Liver (tissue), 9 donors: Measurements from ENCODE around the gene ATXN7L3B. TPM values are rescaled to one million over a fixed set of nuclear protein-coding genes. Genes with fewer than 3 reads are reported as not detected.

Source experiments
- DNase-seq: peaks from one replicate; pipeline ENCODE4 v3.0.0-alpha.2; 2017; ENCODE audit warnings: low spot score
- H3K27ac ChIP-seq, 2 donors: one replicate each; pipeline ENCODE4 v1.7.0; 2013; ENCODE audit warnings: inconsistent platforms in 2 of 2, low read length in 2 of 2, control low read depth in 1 of 2, low read depth in 1 of 2, mild to moderate bottlenecking in 1 of 2
- H3K27me3 ChIP-seq, 4 donors: one replicate each; pipeline versions ENCODE4 v1.6.1 to v1.7.0; 2013; ENCODE audit warnings: low read length in 3 of 4, inconsistent platforms in 1 of 4, mild to moderate bottlenecking in 1 of 4, moderate library complexity in 1 of 4; ENCODE audit not compliant: control insufficient read depth in 4 of 4, insufficient read depth in 4 of 4
- H3K36me3 ChIP-seq, 4 donors: one replicate each; pipeline versions ENCODE4 v1.6.1 to v1.7.0; 2013; ENCODE audit warnings: low read length in 3 of 4, mild to moderate bottlenecking in 3 of 4, low read depth in 1 of 4, moderate library complexity in 1 of 4; ENCODE audit not compliant: control insufficient read depth in 4 of 4, insufficient read depth in 3 of 4
- H3K4me1 ChIP-seq, 4 donors: one replicate each; pipeline versions ENCODE4 v1.6.1 to v1.7.0; 2013; ENCODE audit warnings: low read length in 3 of 4, mild to moderate bottlenecking in 3 of 4, moderate library complexity in 1 of 4; ENCODE audit not compliant: control insufficient read depth in 4 of 4, insufficient read depth in 4 of 4
- H3K4me3 ChIP-seq, 3 donors: one replicate each; pipeline versions ENCODE4 v1.6.1 to v1.7.0; 2013; ENCODE audit warnings: low read length in 3 of 3, control low read depth in 1 of 3, low read depth in 1 of 3, mild to moderate bottlenecking in 1 of 3
- H3K9ac ChIP-seq, 2 donors: one replicate each; pipeline ENCODE4 v1.7.0; 2013; ENCODE audit warnings: low read length in 2 of 2, mild to moderate bottlenecking in 2 of 2, moderate library complexity in 2 of 2, control low read depth in 1 of 2, low read depth in 1 of 2
- H3K9me3 ChIP-seq, 4 donors: one replicate each; pipeline versions ENCODE4 v1.6.1 to v1.7.0; 2013; ENCODE audit warnings: low read length in 3 of 4; ENCODE audit not compliant: control insufficient read depth in 4 of 4
- EGR1 ChIP-seq, 2 donors: IDR thresholded peaks; 2 replicates each; pipeline ENCODE4 v1.6.1; 2016 to 2018; ENCODE audit warnings: antibody characterized with exemption in 2 of 2, low read depth in 2 of 2
- FOXA1 ChIP-seq: IDR thresholded peaks from 2 replicates; pipeline ENCODE4 v1.6.1; 2016; ENCODE audit warnings: antibody characterized with exemption
- FOXA2 ChIP-seq: IDR thresholded peaks from 2 replicates; pipeline ENCODE4 v1.6.1; 2016; ENCODE audit warnings: antibody characterized with exemption
- HNF4G ChIP-seq: IDR thresholded peaks from 2 replicates; pipeline ENCODE4 v1.6.1; 2016; ENCODE audit warnings: antibody characterized with exemption
- JUND ChIP-seq, 2 donors: IDR thresholded peaks; 2 replicates each; pipeline ENCODE4 v1.6.1; 2016; ENCODE audit warnings: antibody characterized with exemption in 2 of 2
- MAX ChIP-seq: IDR thresholded peaks from 2 replicates; pipeline ENCODE4 v1.6.1; 2016; ENCODE audit warnings: antibody characterized with exemption
- NR2F2 ChIP-seq: IDR thresholded peaks from 2 replicates; pipeline ENCODE4 v1.6.1; 2016; ENCODE audit warnings: antibody characterized with exemption
- RAD21 ChIP-seq, 2 donors: IDR thresholded peaks; 2 replicates each; pipeline ENCODE4 v1.6.1; 2016; ENCODE audit warnings: antibody characterized with exemption in 2 of 2, mild to moderate bottlenecking in 2 of 2
- REST ChIP-seq: IDR thresholded peaks from 2 replicates; pipeline ENCODE4 v1.6.1; 2016; ENCODE audit warnings: antibody characterized with exemption, mild to moderate bottlenecking
- RXRA ChIP-seq, 2 donors: IDR thresholded peaks; 2 replicates each; pipeline ENCODE4 v1.6.1; 2017 to 2018; ENCODE audit warnings: antibody characterized with exemption in 2 of 2, mild to moderate bottlenecking in 1 of 2
- SP1 ChIP-seq: IDR thresholded peaks from 2 replicates; pipeline ENCODE4 v1.6.1; 2018; ENCODE audit warnings: antibody characterized with exemption, mild to moderate bottlenecking
- YY1 ChIP-seq: IDR thresholded peaks from 2 replicates; pipeline ENCODE4 v1.6.1; 2016; ENCODE audit warnings: antibody characterized with exemption, mild to moderate bottlenecking
- WGBS: extraction: QIAGEN DNeasy Blood & Tissue Kit; methylation state at CpG from one replicate; pipeline ENCODE4 v1.1.7; 2013; 5-methylcytosine and 5-hydroxymethylcytosine counted together
- polyA plus RNA-seq, 2 donors: library from polyadenylated mRNA; stranded (reverse) in 1 of 2; unstranded in 1 of 2; fragments of 200-250 nt in 1 of 2; fragments of >200 nt in 1 of 2; fragmentation: Nextera tagmentation in 1 of 2; extraction: Ambion mirVana in 1 of 2; gene quantifications; one replicate each; pipeline versions ENCODE4 v1.2.1 to v1.2.3, GENCODE V29; 2013 to 2015
- total RNA-seq, 2 donors: library from RNA; depleted of rRNA; stranded (reverse); fragments of >200 nt; gene quantifications; one replicate each; pipeline ENCODE4 v1.2.3, GENCODE V29; 2014
- TF ChIP-seq, protein P1 (sequence below): fragments of 150-350 bp; IDR thresholded peaks from 2 replicates; pipeline ENCODE4 v1.5.1; 2017; ENCODE audit warnings: improper control_type of control experiment, low read depth, low read length; ENCODE audit not compliant: missing input control
- donor health status: healthy.
- donor health status: healthy.
- donor health status: healthy.
- donor health status: healthy.
- donor health status: healthy.

Gene ATXN7L3B
- total and polyA plus RNA-seq, 4 donors, result 9.0 to 19.4 (median 12.6) TPM

DNA sequence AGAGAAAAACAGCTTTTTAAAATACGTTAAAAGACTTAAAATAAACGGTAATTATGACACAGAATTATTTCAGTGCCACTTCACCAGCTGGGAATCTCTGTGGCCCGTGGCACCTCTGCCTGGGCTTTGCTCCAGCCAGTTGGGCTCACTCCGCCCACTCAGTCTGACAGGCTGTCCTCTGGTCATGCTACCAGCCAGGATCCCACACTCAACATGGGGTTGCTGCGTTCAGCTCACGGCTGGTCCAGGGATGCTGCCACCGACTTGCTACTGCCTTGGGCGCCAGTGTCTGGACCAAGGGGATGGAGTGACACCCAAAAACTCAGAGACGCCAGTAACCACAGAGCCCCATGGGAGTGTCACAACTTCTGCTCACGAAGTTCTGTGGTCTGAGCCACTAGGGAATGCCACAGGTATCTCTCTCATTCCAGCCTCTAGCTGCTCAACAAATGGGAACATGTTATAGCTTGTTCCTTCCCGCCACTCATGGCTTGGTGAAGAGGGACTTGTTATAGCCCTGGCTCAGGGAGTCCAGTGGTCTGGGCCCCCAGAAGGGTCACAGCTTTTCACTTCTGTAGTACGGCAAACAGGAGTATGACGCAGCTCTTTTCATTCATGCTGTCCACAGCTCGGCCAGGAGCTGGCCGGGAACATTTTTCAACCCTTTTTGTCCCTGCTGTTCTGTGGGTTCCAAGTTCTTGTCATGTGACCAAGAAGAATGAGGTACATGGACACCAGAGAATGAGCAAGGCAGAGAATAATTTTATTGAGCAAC lies 23.4 kb upstream of the ATXN7L3B start:
- H3K4me3 ChIP-seq, result no peak overlapping the region
- DNase-seq, result no peak
- H3K36me3 ChIP-seq, result no peaks in the 10 kb centered on the region
- TF ChIP-seq JUND (IDR thresholded peaks at IDR 0.05), result no peak
- TF ChIP-seq RXRA (IDR thresholded peaks at IDR 0.05), result no peak
- TF ChIP-seq RAD21 (IDR thresholded peaks at IDR 0.05), result no peak
- TF ChIP-seq, protein P1, sequence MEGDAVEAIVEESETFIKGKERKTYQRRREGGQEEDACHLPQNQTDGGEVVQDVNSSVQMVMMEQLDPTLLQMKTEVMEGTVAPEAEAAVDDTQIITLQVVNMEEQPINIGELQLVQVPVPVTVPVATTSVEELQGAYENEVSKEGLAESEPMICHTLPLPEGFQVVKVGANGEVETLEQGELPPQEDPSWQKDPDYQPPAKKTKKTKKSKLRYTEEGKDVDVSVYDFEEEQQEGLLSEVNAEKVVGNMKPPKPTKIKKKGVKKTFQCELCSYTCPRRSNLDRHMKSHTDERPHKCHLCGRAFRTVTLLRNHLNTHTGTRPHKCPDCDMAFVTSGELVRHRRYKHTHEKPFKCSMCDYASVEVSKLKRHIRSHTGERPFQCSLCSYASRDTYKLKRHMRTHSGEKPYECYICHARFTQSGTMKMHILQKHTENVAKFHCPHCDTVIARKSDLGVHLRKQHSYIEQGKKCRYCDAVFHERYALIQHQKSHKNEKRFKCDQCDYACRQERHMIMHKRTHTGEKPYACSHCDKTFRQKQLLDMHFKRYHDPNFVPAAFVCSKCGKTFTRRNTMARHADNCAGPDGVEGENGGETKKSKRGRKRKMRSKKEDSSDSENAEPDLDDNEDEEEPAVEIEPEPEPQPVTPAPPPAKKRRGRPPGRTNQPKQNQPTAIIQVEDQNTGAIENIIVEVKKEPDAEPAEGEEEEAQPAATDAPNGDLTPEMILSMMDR, result no peak
- no peak overlapping the region for H3K9ac ChIP-seq
- H3K27me3 ChIP-seq, result peaks cover 0 to 3% (median 0%) of the 10 kb centered on the region in 4 donors
- no peak overlapping the region for H3K27ac ChIP-seq
- WGBS, result 85% methylated on average over 15 of the region's 15 CpGs
- H3K4me1 ChIP-seq, result no peaks in the 10 kb centered on the region
- no peaks in the 10 kb centered on the region for H3K9me3 ChIP-seq

- Histone ChIP-seq H3K27me3 (peaks cover 0 to 3% (median 0%) of the 10 kb centered on the region in 4 donors), H3K9ac (no peak overlapping the region), H3K4me1 (no peaks in the 10 kb centered on the region), H3K36me3 (no peaks in the 10 kb centered on the region), H3K4me3 (no peak overlapping the region), H3K27ac (no peak overlapping the region), H3K9me3 (no peaks in the 10 kb centered on the region)
- no peak for DNase-seq
- 32% methylated on average over 2 of the region's 2 CpGs for WGBS
- TF ChIP-seq HNF4G (no peak), FOXA2 (no peak), EGR1 (IDR thresholded peaks at IDR 0.05; ENCODE audit: low read depth in 2 of 2) (no peak), RXRA (IDR thresholded peaks at IDR 0.05) (no peak), NR2F2 (no peak), REST (no peak), MAX (no peak), YY1 (no peak), FOXA1 (no peak), RAD21 (IDR thresholded peaks at IDR 0.05) (no peak), SP1 (no peak)
- TF ChIP-seq, protein P1, result no peak
Measured at GRCh38 chr12:74515849-74516248, 21.8 kb upstream of the ATXN7L3B start.
